GM21737 (cell line): Measurements from ENCODE around the gene ZFR.
A peak's percentile ranks its signal among the peaks of the same experiment; 100 is the strongest.
"Not testable (repeated sequence)": the region's sequence is repeated elsewhere in the genome, so short reads cannot be mapped to it uniquely, and the experiment has no call there.

Experiments used
- ATAC-seq: cut with Tn5 transposase; IDR thresholded peaks from one replicate; pipeline ENCODE4 v1.9.1; 2021; ENCODE audit warnings: mild to moderate bottlenecking, moderate library complexity; ENCODE audit not compliant: unreplicated experiment

The ZFR gene

DNA sequence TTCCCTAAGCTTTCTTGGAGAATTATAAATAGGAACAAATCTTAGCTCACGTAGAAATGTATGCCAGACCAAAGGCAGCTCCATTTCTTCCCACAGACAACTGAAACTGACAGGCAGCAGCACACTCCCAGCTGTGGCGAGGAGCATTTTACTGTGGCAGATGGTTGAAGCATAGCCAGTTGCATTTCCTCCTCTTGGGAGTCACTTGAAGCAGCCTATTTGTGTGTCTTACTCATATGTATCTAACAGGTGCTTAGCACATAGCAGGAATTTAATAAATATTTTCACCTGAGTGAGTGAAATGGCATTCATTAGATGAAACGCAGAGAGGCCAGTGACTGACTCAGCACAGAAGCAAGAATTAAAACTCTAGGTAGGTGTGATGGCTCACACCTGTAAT lies 119.5 kb downstream of the ZFR start:
- no peak for ATAC-seq

GRCh38 chr5:32323741-32324140 lies 120.8 kb downstream of the ZFR start:
- ATAC-seq = no peak

GRCh38 chr5:32322882-32323281 lies 121.7 kb downstream of the ZFR start:
- ATAC-seq = no peak

- not testable (repeated sequence) for ATAC-seq
Observed at GRCh38 chr5:32321787-32322186, 122.8 kb downstream of the ZFR start.

DNA sequence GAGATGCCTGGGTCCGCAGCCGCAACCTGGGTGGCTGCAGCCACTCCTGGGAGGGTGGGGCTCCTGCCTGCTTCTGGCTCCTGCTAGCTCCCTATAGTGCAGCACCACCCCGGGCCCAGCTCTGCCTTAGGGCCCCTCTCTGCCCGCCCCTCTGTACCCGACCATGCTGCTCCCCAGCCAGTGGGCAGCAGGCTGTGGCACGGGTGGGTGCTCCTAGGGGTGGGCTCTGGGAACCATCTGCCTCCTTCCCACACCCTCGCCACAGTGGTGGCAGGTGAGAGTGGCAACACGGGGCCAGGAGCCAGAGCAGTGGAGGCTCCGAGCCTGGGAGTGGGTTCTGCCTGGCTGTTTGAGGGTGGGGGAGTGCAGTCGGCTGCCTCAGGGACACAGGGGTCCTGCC lies 124.0 kb downstream of the ZFR start:
- no peak for ATAC-seq

- no peak for ATAC-seq
Observed at GRCh38 chr5:32319926-32320543, 124.5 kb downstream of the ZFR start.

DNA sequence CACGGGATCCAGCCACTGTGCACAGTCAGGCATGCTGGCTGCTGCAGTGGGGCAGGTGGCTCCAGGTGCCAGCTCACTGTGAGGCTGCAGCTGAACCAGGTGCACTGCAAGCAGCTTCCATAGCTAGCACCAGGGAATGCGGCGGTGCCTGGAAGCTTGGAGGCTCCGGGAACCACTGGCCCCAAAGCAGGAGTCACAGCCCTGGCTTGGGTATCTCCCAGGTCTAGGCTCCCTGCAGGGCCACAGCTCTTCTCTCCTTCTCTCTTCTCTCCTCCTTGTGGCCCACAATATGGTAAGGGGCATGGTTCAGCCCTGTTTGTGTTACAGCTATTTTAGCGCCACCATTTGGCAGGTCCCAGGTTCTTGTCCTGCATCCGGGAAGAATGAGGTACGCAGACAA lies 125.1 kb downstream of the ZFR start:
- ATAC-seq = no peak

- no peak for ATAC-seq
Observed at GRCh38 chr5:32317041-32317440, 127.5 kb downstream of the ZFR start.

GRCh38 chr5:32315221-32316014 lies 129.1 kb downstream of the ZFR start:
- no peak for ATAC-seq

GRCh38 chr5:32314658-32315057 lies 129.9 kb downstream of the ZFR start:
- no peak for ATAC-seq

GRCh38 chr5:32314152-32314488 lies 130.4 kb downstream of the ZFR start:
- not testable (repeated sequence) for ATAC-seq

GRCh38 chr5:32312595-32313332 lies 131.8 kb downstream of the ZFR start, which contains the start of gene MTMR12:
TSS of gene MTMR12 (minus strand) at chr5:32312939. CDS start at chr5:32312838, 101 bp downstream.
- ATAC-seq = peak; percentile 93

DNA sequence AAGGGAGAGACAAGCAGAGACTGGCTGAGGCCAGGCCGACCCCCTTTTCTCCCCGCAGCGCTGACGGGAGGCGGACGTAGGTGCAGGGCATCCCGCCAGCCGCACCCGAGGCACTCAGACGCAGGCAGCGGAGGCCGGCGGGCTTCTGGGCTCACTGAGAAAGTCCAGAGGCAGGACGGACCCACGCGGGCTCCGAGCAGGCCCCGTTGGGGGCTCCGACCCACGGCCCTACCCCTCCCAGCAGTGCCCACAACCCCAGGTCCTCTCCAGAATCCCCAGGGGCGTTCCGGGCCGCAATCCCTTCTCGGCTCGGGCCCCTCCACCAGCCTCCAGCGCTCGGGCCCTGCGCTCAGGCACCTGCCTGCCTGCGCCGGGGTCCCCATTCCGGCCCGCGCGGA lies 132.3 kb downstream of the ZFR start:
- peak; percentile 24 for ATAC-seq

- no peak for ATAC-seq
Observed at GRCh38 chr5:32311404-32312196, 132.9 kb downstream of the ZFR start.

GRCh38 chr5:32309761-32310160 lies 134.8 kb downstream of the ZFR start:
- ATAC-seq = no peak

DNA sequence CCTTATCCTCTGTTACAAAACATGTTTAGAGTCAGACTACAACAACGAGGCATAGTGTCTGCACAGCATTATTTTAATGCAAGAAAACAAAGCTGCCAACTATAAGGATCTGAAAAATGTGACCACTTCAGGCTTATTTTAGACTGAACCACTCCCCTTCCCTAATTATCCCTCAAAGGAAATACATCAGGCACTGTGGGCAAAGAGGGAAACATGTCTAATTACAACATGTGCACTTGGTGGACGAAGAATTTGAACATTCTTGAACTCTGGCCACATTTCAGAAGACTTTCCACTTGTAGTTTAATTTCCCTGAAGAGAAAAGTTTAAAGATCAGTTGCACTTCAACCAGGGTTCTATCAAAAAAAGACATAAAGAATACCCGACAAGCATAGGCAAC lies 135.6 kb downstream of the ZFR start:
- no peak for ATAC-seq

DNA sequence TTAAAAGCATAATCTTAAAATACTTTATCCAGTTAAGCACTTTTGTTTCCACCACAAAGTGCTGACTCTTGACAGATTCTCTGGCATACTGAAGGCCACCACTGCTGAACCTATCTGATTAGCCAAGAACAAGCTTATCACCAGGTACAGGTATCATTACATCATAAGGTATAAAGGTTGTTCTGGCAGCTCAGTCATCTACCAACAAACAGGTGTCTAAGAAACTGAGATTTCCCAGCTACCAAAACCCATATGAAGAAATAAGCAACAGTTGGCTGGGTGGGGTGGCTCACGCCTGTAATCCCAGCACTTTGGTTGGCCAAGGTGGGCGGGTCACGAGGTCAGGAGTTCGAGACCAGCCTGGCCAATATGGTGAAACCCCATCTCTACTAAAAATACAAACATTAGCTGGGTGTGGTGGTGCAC lies 136.8 kb downstream of the ZFR start:
- ATAC-seq = no peak

DNA sequence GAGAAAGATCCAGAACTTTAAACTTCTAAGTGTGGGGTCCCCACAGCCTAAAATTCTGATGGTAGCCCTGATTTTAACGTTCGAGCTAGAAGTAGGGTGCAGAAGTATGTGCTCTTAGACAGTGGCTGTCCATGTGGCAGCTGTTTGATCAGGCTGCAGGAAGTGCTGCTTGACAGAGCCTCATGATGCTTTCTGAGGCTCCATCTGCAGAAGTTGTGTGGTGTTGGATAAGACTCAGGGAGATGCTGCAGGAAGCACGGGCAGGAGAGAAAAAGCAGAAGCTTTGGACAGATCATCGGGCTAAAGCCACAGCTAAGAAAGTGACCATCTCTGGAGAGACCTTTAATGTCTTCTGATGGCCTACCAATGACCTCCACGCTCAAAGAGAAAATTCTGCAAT lies 139.9 kb downstream of the ZFR start:
- ATAC-seq = no peak
